Neuronal stem cell (in vitro differentiated cells): ENCODE data around the gene TMEM200B.

ENCODE experiments used
- DNase-seq: peaks from one replicate; pipeline ENCODE4 v3.0.0-alpha.2; 2013; ENCODE audit warnings: low spot score
- H2AFZ ChIP-seq: one replicate; pipeline ENCODE4 v1.6.1; 2013; ENCODE audit warnings: mild to moderate bottlenecking, low read length, inconsistent platforms
- H2AK5ac ChIP-seq: 2 replicates; pipeline ENCODE4 v1.6.1; 2013; ENCODE audit warnings: low read depth, mild to moderate bottlenecking, inconsistent platforms, low read length, moderate library complexity, mixed read lengths
- H2BK120ac ChIP-seq: 2 replicates; pipeline ENCODE4 v1.6.1; 2013; ENCODE audit warnings: low read depth, mild to moderate bottlenecking, inconsistent platforms, low read length, moderate library complexity, mixed read lengths
- H2BK12ac ChIP-seq: one replicate; pipeline ENCODE4 v1.6.1; 2013; ENCODE audit warnings: low read length, inconsistent platforms
- H2BK15ac ChIP-seq: 2 replicates; pipeline ENCODE4 v1.6.1; 2013; ENCODE audit warnings: mild to moderate bottlenecking, low read length, inconsistent platforms, mixed read lengths
- H2BK5ac ChIP-seq: one replicate; pipeline ENCODE4 v1.6.1; 2013; ENCODE audit warnings: inconsistent platforms, mild to moderate bottlenecking, low read length, moderate library complexity
- H3K14ac ChIP-seq: one replicate; pipeline ENCODE4 v1.6.1; 2013; ENCODE audit warnings: low read length, inconsistent platforms
- H3K18ac ChIP-seq: 2 replicates; pipeline ENCODE4 v1.6.1; 2013; ENCODE audit warnings: low read length, inconsistent platforms
- H3K23ac ChIP-seq: 2 replicates; pipeline ENCODE4 v1.6.1; 2013; ENCODE audit warnings: low read depth, mild to moderate bottlenecking, mixed read lengths, low read length, inconsistent platforms; ENCODE audit not compliant: poor library complexity
- H3K27ac ChIP-seq: replicated peaks from 3 replicates; pipeline ENCODE4 v1.5.1; 2013; ENCODE audit warnings: low read length, inconsistent platforms
- H3K27me3 ChIP-seq, 3 experiments: 2 replicates each; pipeline ENCODE4 v1.6.1; 2013; ENCODE audit warnings: low read length in 3 of 3, mild to moderate bottlenecking in 2 of 3, inconsistent platforms in 1 of 3, low read depth in 1 of 3, mixed read lengths in 1 of 3, moderate library complexity in 1 of 3; ENCODE audit not compliant: control insufficient read depth in 3 of 3, insufficient read depth in 3 of 3
- H3K36me3 ChIP-seq, 2 donors: replicated peaks in 1 of 2; 2 replicates each; pipeline ENCODE4 v1.6.1; 2013; ENCODE audit warnings: low read length in 2 of 2; ENCODE audit not compliant: control insufficient read depth in 2 of 2, insufficient read depth in 2 of 2
- H3K4ac ChIP-seq: 2 replicates; pipeline ENCODE4 v1.6.1; 2013; ENCODE audit warnings: inconsistent platforms, mild to moderate bottlenecking, low read length, moderate library complexity
- H3K4me1 ChIP-seq, 2 donors: 1 replicate in 1 of 2; 2 replicates in 1 of 2; pipeline ENCODE4 v1.6.1; 2013; ENCODE audit warnings: low read length in 2 of 2, low read depth in 1 of 2; ENCODE audit not compliant: control insufficient read depth in 2 of 2, insufficient read depth in 1 of 2
- H3K4me2 ChIP-seq: one replicate; pipeline ENCODE4 v1.6.1; 2013; ENCODE audit warnings: mild to moderate bottlenecking, low read length, inconsistent platforms; ENCODE audit not compliant: insufficient read depth, poor library complexity, severe bottlenecking
- H3K4me3 ChIP-seq, 2 donors: 2 replicates each; pipeline ENCODE4 v1.5.1; 2013; ENCODE audit warnings: low read length in 2 of 2, mild to moderate bottlenecking in 2 of 2, inconsistent platforms in 1 of 2, moderate library complexity in 1 of 2
- H3K79me1 ChIP-seq: one replicate; pipeline ENCODE4 v1.6.1; 2013; ENCODE audit warnings: low read depth, mild to moderate bottlenecking, inconsistent platforms, low read length, moderate library complexity
- H3K9ac ChIP-seq: one replicate; pipeline ENCODE4 v1.6.1; 2013; ENCODE audit warnings: mild to moderate bottlenecking, low read depth, low read length, inconsistent platforms; ENCODE audit not compliant: poor library complexity
- H3K9me3 ChIP-seq, 2 donors: replicated peaks in 1 of 2; 2 replicates each; pipeline versions ENCODE3 to v1.6.1; 2013; ENCODE audit warnings: low read length in 2 of 2, mild to moderate bottlenecking in 2 of 2, inconsistent platforms in 1 of 2, low read depth in 1 of 2, mixed read lengths in 1 of 2, moderate library complexity in 1 of 2; ENCODE audit not compliant: control insufficient read depth in 2 of 2, insufficient read depth in 1 of 2
- H4K8ac ChIP-seq: one replicate; pipeline ENCODE4 v1.6.1; 2013; ENCODE audit warnings: low read depth, mild to moderate bottlenecking, inconsistent platforms, low read length, moderate library complexity
- H4K91ac ChIP-seq: one replicate; pipeline ENCODE4 v1.6.1; 2013; ENCODE audit warnings: low read length, low read depth, mild to moderate bottlenecking, inconsistent platforms; ENCODE audit not compliant: poor library complexity
- WGBS, 2 donors: extraction: QIAGEN DNeasy Blood & Tissue Kit; methylation state at CpG; one replicate each; pipeline ENCODE4 v1.1.7; 2013; ENCODE audit warnings: missing lambda C conversion rate in 2 of 2, mixed read lengths in 1 of 2; ENCODE audit not compliant: insufficient read length in 2 of 2, insufficient replicate concordance in 1 of 2; ENCODE audit errors: extremely low coverage in 2 of 2; 5-methylcytosine and 5-hydroxymethylcytosine counted together

Gene TMEM200B

GRCh38 chr1:29169976-29170375, 46.3 kb upstream of the TMEM200B start:
- Histone ChIP-seq H3K36me3 (peaks cover 7 to 92% of the 10 kb centered on the region in 2 donors), H3K4me1 (peaks cover 5 to 12% of the 10 kb centered on the region in 2 donors), H4K8ac (no peak overlapping the region), H3K14ac (no peak overlapping the region), H3K9me3 (peaks cover 0 to 2% of the 10 kb centered on the region in 2 donors), H3K23ac (no peak overlapping the region), H4K91ac (no peak overlapping the region), H2AK5ac (no peak overlapping the region), H3K27me3 (no peaks in the 10 kb centered on the region), H3K27ac (no peak overlapping the region), H3K79me1 (no peaks in the 10 kb centered on the region), H2BK12ac (no peak overlapping the region), H3K4me2 (no peak overlapping the region), H2AFZ (no peak overlapping the region), H2BK120ac (no peak overlapping the region), H3K4ac (no peak overlapping the region), H2BK15ac (no peak overlapping the region), H3K9ac (no peak overlapping the region), H3K18ac (no peak overlapping the region), H2BK5ac (no peak overlapping the region), H3K4me3 (no peak overlapping the region)
- WGBS, 2 donors, result no CpG with 5 or more reads among the region's 3 CpGs
- DNase-seq, result no peak

DNA sequence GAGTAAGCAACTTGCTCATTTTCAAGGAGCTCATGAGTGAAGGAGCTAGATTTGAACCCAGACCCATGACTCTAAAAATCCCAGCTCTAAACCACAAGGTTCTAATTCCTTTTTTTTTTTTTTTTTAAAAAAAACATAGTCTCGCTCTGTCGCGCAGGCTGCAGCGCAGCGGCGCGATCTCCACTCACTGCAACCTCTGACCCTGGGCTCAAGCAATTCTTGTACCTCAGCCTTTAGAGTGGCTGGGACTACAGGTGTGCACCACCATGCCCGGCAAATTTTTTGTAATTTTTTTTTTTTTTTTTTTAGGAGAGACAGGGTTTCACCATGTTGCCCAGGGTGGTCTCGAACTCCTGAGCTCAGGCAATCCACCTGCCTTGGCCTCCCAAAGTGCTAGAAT, 44.2 kb upstream of the TMEM200B start:
- H3K4me1 ChIP-seq, result peaks cover 5 to 25% of the 10 kb centered on the region in 2 donors
- H3K18ac ChIP-seq, result no peak overlapping the region
- H3K36me3 ChIP-seq, result peaks cover 7 to 89% of the 10 kb centered on the region in 2 donors
- H2BK5ac ChIP-seq, result no peak overlapping the region
- no peak overlapping the region for H3K9ac ChIP-seq
- H3K9me3 ChIP-seq, result no peaks in the 10 kb centered on the region
- no peak overlapping the region for H2AFZ ChIP-seq
- DNase-seq, result no peak
- H3K27me3 ChIP-seq, result no peaks in the 10 kb centered on the region
- no peak overlapping the region for H3K23ac ChIP-seq
- H3K79me1 ChIP-seq, result no peaks in the 10 kb centered on the region
- H4K8ac ChIP-seq, result no peak overlapping the region
- H3K27ac ChIP-seq, result no peak overlapping the region
- H3K4me3 ChIP-seq, result no peak overlapping the region
- no peak overlapping the region for H2BK120ac ChIP-seq
- no peak overlapping the region for H2AK5ac ChIP-seq
- no peak overlapping the region for H3K4ac ChIP-seq
- no peak overlapping the region for H2BK12ac ChIP-seq
- H3K4me2 ChIP-seq, result no peak overlapping the region
- no peak overlapping the region for H4K91ac ChIP-seq
- H2BK15ac ChIP-seq, result no peak overlapping the region
- no peak overlapping the region for H3K14ac ChIP-seq
- WGBS, 2 donors, result no CpG with 5 or more reads among the region's 9 CpGs

GRCh38 chr1:29166291-29166878, 42.7 kb upstream of the TMEM200B start:
- Histone ChIP-seq H3K36me3 (peaks cover 11 to 88% of the 10 kb centered on the region in 2 donors), H2BK12ac (no peak overlapping the region), H2BK15ac (no peak overlapping the region), H2BK5ac (no peak overlapping the region), H3K4ac (no peak overlapping the region), H3K4me1 (peaks cover 7 to 25% of the 10 kb centered on the region in 2 donors), H2BK120ac (no peak overlapping the region), H3K79me1 (no peaks in the 10 kb centered on the region), H3K27ac (no peak overlapping the region), H2AFZ (no peak overlapping the region), H3K4me3 (no peak overlapping the region), H2AK5ac (no peak overlapping the region), H3K9me3 (peaks cover 0 to 1% of the 10 kb centered on the region in 2 donors), H3K4me2 (no peak overlapping the region), H3K23ac (no peak overlapping the region), H4K91ac (no peak overlapping the region), H3K18ac (no peak overlapping the region), H3K14ac (no peak overlapping the region), H3K27me3 (no peaks in the 10 kb centered on the region), H3K9ac (peak overlapping the region; percentile 45), H4K8ac (no peak overlapping the region)
- WGBS, 2 donors, result no CpG with 5 or more reads among the region's 9 CpGs
- no peak for DNase-seq

DNA sequence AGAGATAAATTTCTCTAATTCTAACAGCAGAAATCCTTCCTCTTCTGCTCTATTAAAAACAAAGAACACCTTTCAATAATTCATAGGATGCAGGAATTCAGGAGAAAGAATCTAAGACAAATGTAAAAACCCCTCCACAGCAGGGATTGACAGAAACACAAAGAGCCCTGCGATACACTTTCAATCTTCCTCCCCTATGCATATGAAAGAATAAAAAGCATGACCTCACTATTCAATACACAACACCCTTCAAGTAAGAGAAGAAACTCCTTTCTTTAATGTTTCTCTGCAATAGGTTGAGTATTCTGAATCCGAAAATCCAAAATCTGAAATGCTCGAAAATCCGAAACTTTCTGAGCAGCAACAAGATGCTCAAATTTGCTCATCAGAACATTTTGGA, 40.9 kb upstream of the TMEM200B start:
- H3K4me3 ChIP-seq, result no peak overlapping the region
- H2BK5ac ChIP-seq, result no peak overlapping the region
- DNase-seq, result no peak
- H2AK5ac ChIP-seq, result no peak overlapping the region
- peaks cover 17 to 88% of the 10 kb centered on the region in 2 donors for H3K36me3 ChIP-seq
- no peak overlapping the region for H3K27ac ChIP-seq
- no peak overlapping the region for H4K8ac ChIP-seq
- no peak overlapping the region for H2AFZ ChIP-seq
- H3K4ac ChIP-seq, result no peak overlapping the region
- H2BK120ac ChIP-seq, result no peak overlapping the region
- no peak overlapping the region for H2BK15ac ChIP-seq
- H2BK12ac ChIP-seq, result no peak overlapping the region
- H3K14ac ChIP-seq, result no peak overlapping the region
- H3K27me3 ChIP-seq, result no peaks in the 10 kb centered on the region
- H3K79me1 ChIP-seq, result no peaks in the 10 kb centered on the region
- H3K9me3 ChIP-seq, result peaks cover 0 to 1% of the 10 kb centered on the region in 2 donors
- peaks cover 7 to 25% of the 10 kb centered on the region in 2 donors for H3K4me1 ChIP-seq
- H3K23ac ChIP-seq, result no peak overlapping the region
- H4K91ac ChIP-seq, result no peak overlapping the region
- H3K4me2 ChIP-seq, result no peak overlapping the region
- no peak overlapping the region for H3K9ac ChIP-seq
- no peak overlapping the region for H3K18ac ChIP-seq
- WGBS, 2 donors, result no CpG with 5 or more reads among the region's 4 CpGs
